ENCODE data around the gene PLAGL2. TPM values are rescaled to one million over a fixed set of nuclear protein-coding genes. Genes with fewer than 3 reads are reported as not detected.
"Not testable (repeated sequence)": the region's sequence is repeated elsewhere in the genome, so short reads cannot be mapped to it uniquely, and the experiment has no call there.

PLAGL2 gene
- total RNA-seq, 1 donor from 2014 or later: 11.9 TPM

DNA sequence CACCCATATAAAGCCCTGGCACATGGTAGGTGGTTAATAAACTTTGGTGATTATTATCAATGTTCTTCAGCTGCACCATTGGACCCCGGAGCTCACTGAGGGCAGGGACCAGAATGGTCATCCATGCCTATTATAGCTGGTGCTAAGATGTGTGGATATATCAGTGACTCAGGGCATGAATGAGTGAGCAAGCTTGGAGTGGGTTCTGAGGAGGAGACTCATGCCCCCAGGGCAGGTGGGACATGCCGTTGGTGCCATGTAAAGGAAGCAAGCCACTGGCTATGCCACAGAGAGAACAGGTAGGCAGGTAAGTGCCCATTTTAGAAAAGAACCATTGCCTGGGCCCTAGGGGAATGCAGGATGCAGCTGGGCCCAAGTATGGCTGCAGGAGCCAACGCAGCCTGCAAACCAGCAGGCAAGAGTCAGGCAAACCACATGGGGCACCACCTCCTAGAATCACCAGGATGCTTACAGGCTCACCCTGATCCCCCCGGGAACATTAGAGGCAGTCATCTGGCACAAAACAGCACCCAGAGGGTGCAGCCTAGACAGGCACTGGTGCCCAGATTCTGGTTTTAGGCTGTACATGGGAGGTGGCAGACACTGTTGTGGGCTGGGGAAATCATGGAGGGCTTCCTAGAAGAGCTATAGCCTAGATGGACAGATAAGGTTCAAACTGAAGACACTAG lies 23.5 kb downstream of the PLAGL2 start:
- DNase-seq (ENCODE audit: low spot score): no peak

DNA sequence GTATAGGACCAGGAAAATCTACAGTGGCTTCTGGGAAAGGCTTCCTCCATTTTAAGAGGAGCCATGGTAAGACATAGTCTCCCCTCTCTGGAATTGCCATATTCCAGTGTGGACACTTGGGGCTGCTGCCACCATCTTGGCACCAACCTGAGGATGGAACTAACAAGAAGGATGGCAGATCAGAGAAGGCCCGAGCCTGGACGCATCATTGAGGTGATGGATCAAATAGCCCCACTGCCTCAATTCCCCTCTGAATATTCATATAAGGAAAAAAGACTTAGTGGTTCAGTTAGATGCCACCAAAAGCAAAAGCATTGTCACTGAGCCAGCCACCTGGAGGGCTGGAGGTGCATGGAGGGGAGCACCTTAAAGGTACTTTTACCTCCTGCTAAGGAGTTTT lies 25.9 kb downstream of the PLAGL2 start:
- no peak for DNase-seq (ENCODE audit: low spot score)

DNA sequence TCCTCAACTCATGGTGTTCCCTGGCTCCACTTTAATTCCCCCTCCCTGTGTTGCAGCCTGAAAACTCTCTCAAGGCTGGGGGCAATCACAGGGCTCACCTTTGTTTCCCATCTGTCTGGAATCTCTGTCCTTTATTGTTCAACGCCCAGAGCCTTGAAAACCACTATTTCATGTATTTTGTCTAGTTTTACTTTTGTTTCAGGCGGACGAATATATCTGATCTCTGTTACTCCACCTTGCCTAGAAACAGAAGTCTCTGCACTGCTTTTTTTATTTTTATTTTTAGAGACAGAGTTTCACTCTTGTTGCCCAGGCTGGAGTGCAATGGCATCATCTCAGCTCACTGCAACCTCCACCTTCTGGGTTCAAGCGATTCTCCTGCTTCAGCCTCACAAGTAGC lies 27.6 kb downstream of the PLAGL2 start:
- no peak for DNase-seq (ENCODE audit: low spot score)

DNA sequence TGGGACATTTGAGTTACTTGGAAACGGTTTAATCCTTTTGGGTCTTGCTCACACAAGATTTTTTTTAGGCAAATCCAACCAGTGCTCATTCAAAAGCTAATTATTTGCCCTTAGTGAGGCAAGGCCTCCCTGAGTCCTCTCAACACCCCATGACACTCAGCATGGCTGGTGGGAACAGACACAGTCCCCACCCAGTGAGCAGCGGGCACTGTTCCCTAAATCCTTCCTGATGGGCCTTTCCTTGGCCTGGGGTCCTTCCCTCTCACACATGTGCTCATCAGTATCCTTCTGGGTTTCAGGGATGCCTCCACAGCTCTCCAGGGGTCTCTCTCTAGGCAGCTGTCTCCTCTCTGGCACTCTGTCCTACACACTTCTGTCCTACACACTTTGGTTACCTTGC lies 28.0 kb downstream of the PLAGL2 start:
- no peak for DNase-seq (ENCODE audit: low spot score)

DNA sequence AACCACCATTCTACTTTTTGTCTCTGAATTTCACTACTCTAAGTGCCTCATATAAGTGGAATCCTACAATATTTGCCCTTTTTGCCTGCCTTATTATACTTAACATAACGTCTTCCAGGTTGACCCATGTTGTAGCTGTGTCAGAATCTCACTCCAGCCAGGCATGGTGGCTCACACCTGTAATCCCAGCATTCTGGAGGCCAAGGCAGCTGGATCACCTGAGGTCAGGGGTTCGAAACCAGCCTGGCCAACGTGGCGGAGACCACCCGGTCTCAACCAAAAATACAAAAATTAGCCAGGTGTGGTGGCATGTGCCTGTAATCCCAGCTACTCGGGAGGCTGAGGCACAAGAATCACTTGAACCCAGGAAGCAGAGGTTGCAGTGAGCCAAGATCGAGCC lies 29.8 kb downstream of the PLAGL2 start:
- not testable (repeated sequence) for DNase-seq (ENCODE audit: low spot score)

DNA sequence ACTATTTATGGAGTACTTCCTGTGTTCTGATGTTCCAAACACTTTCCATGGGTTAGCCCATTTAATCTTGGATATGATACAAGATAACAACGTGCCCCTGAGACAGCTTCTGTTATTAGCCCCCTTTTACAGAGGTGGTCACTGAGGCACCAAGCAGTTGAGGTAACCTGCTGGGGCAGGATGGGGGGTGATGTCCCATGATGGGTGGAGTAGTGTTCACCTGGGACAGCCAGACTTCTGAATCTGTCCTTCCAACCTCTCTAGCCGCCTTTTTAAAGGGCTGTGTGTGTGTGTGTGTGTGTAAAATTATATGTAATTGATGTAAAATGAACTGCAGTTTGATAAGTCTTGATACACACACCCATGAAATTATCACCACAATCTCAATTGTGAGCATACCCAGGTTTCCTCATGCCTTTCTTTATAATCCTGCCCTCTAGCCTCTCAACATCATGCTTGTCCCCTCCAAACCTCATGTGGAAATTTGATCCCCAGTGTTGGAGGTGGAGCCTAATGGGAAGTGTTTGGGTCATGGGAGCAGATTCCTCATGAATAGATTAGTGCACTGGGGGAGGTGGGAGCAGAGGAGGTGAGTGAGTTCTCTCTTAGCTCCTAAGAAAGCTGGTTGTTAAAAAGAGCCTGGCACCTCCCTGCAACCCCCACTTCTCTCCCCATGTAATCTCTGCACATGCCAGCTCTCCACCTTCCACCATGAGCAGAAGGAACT lies 39.2 kb downstream of the PLAGL2 start:
- DNase-seq (ENCODE audit: low spot score): no peak

DNA sequence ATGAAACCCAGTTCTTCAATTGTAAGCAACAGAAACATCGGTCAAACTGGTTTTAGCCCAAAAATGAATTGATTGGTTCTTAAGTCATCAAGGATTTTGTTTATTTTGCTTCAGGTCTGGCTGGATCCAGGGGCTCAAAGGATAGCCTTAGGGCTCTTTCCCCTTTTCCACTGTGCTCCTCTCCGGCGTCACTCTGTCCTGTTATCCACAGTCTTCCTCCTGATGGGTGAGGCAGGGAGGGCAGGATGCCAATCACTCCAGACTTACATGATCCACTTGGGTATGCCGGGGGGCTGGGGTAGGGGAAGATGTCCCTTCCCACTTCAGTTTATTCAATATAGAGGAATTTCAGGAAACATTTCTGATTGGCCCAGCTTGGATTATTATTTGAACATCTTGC lies 40.0 kb downstream of the PLAGL2 start:
- no peak for DNase-seq (ENCODE audit: low spot score)

DNA sequence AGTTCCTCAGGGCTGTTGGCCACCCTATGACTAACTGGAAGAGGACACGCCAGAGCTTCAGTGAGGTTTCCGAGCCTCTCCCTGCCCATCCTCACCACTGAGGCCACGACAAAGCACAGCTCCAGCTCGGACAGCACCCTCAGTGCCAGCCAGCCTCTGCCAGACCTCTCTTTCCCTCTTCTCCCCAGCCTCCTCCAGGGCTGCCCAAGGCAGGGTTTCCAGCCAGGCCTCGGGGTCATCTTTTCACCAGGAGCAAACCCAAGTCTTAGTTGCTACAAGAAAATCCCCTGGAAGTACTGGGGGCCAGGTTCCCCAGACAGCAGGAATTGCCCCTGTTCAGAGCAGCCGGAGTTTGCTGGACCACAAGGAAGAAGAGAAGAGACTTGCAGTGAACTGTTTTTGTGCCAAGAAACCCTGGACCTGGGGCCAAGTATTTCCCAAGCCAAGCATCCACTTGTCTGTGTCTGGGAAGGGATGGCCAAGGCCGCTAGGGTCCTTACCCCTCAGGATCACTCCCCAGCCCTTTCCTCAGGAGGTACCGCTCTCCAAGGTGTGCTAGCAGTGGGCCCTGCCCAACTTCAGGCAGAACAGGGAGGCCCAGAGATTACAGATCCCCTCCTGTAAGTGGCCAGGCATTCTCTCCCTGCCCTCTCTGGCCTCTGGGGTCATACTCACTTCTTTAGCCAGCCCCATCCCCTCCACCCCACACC lies 41.6 kb downstream of the PLAGL2 start:
- DNase-seq (ENCODE audit: low spot score): no peak

DNA sequence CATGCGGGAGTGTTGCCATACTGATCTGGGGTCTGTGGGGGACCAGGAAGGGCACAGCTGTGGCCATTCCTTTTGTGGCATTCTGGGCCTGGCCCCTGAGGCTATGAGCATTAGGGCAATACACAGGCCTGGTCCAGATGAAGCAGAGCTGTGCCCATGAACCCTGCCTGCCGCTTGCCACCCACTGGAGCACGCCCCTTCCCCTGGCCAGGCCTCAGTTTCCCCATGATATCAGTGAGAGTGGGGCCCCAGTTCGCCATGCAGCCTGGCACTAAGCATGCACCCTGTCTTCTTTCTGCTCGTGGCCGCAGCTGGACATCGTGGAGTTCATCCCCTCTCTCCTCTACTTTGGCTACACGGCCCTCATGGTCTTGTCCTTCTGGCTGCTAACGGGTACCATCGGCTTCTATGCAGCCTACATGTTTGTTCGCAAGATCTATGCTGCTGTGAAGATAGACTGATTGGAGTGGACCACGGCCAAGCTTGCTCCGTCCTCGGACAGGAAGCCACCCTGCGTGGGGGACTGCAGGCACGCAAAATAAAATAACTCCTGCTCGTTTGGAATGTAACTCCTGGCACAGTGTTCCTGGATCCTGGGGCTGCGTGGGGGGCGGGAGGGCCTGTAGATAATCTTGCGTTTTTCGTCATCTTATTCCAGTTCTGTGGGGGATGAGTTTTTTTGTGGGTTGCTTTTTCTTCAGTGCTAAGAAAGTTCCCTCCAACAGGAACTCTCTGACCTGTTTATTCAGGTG lies 42.4 kb downstream of the PLAGL2 start:
- DNase-seq (ENCODE audit: low spot score): no peak

DNA sequence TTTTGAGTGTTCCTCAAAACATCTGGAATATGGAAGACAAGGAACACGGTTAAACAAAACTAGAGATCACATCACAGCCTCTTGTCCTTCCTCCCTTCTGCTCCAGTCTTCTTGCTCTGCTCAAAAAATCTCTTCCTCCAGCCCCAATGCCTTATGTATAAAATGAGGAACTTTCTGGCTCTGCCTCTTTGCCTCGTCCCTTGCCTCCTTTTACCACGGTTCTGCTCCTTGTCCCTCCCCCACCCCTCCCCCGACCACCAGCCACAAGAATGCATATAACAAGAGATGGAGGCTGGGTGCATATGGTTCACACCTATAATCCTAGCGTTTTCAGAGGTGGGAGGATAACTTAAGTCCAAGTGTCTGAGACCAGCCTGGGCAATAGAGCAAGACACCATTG lies 43.6 kb downstream of the PLAGL2 start:
- no peak for DNase-seq (ENCODE audit: low spot score)

DNA sequence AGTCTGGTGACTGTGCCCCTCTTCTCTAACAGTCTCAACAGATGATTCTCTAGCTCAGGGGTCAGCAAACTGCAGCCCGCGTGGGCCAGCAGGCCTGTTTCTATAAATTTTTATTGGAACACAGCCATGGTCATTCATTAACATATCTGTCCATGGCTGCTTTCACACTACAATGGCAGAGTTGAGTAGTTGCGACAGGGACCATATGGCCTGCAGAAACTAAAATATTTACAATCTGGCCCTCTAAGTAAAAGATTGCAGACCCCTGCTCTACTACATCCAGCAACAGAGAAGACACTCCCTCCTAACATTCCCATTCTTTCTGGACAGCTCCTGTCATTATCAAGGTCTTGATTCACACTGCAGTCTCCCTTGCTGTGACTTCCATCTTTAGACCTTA lies 45.2 kb downstream of the PLAGL2 start:
- no peak for DNase-seq (ENCODE audit: low spot score)

DNA sequence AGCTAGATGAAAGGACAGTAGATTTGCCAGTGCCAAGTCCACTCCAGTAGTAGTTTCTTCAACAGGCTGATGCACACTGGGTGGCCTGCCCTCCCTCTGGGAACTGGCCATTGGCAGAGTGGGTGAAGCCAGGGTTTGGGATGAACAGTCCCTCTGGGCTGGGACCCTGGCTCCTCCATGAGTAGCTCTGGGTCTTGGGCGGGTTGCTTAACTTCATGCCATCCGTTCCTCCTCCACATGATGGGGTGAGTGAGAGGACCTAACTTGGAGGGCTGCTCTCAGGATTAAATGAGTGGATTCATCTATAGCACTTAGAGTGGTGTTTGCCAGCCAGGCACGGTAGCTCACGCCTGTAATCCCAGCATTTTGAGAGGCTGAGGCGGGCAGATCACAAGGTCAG lies 47.2 kb downstream of the PLAGL2 start:
- no peak for DNase-seq (ENCODE audit: low spot score)

DNA sequence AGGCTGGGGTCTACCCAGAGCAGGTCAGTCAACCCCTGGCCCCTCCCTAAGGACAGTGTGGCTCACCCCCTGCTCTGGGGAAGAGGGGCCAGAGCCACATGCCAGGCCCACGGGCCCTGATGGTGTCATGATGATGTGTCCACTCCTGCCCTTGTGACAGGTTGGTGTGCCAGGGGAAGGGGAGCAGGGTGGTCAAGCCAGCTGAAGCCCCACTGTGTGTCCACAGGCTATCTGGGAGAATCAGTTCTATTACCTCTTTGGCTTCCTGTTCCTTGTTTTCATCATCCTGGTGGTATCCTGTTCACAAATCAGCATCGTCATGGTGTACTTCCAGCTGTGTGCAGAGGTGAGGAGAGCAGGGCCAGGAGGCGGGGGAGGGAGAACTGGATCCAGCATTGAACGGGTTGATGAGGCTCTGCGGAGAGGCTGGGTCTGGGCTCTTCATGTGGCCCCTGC lies 47.7 kb downstream of the PLAGL2 start:
- no peak for DNase-seq (ENCODE audit: low spot score)

DNA sequence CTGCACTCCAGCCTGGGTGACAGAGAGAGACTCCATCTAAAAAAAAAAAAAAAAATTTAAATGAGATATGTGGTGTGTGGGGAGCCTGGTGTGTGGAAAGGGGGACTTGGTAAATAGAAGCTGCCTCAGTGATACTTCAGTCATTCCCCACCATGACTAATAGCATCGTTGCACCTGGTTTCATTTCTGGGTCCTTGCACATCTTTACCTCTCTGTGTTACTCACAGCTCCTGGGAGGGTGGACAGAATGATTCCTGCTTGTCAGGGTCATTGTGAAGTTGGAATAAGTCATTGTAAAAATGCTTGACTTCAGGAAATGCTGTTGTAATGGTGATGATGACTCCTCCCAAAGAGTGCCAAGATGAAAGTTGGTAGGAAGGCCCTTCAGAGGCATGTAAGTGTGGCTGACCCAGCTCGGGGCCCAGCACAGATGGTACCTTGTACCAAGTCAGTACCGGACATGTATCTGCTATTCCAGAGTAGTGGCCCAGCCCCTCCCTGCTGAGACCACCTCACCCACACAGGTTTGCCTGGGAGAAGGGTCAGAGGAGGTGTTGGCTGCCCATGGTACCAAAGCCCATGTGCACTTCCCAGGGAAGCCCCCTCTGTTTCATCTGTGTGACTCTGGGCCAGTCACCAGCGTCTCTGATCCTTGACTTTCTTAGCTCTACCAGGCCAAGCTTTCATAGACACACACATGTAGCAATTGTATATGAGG lies 48.4 kb downstream of the PLAGL2 start:
- no peak for DNase-seq (ENCODE audit: low spot score)

DNA sequence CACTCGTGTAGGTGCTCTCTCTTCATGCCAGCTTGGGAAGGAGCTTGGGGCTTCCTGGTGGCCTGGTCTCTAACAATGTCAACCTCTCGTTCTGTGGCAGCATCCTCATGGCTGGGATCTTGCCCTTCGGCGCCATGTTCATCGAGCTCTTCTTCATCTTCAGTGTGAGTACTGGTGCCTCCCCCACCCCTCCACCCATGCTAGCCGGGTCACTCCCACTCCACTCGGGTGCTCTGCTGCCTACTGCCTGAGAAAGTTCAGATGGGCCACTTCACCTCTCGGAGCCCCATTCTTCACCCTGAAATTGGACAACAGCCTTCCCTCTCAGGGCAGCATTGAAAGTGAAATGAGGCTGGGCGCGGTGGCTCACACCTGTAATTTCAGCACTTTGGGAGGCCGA lies 49.2 kb downstream of the PLAGL2 start:
- DNase-seq (ENCODE audit: low spot score): no peak

DNA sequence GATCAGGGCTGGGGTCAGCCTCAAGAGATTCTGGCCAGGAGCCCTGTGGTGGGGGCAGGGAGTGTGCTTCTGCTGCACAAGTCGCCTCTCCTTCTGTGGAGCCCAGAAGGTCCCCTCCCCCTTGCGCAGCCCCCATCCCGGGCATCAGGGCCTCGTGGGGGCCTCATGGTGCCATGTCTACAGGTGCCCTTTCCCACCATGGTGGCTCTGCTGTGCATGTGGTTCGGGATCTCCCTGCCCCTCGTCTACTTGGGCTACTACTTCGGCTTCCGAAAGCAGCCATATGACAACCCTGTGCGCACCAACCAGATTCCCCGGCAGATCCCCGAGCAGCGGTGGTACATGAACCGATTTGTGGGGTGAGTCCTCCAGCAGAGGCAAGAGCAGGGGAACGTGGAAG lies 49.9 kb downstream of the PLAGL2 start:
- DNase-seq (ENCODE audit: low spot score): no peak

DNA sequence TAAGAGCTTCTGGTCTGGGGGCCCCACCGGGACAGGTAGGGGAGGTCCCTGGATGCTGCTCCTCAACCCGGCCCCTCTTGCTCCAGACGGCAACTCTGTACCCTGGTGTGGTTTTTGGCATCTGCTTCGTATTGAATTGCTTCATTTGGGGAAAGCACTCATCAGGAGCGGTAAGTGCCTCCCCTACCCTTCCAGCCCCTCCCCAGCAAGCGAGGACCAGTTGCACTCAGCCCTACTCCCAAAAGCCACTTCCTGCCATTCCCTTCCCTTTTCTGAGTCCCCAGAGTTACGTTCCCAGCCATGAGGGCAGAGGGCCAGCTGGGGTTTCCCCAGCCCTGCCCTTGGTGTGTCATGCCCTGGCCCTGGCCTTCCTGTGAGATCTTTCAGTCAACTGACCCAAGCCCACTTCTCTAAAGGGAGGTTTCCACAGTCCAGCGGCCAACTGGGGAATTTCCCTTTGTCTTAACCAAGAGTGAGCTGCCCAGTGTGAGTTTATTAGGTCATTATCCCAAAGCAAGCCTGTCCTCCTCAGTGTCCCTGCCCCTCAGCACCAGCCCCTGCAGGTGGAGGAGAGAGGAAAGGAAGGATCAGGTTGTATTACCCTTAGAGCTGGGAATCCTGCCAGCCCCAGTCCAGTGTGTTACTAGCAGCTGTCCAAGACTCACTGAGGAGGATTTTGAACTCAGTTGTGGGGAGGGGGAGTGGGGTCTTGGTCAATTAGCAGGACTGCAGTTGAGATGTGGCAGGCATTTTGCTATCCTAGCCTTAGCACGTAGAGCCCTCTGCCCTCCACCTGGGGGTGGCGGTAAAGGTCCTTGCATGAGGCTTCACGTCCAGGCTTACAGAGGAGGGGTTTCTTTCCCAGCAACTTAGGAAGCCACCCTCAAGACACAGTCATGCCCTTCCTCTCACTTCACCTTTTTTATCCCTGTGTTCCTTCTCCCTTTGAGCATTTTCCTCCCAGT lies 52.2 kb downstream of the PLAGL2 start:
- DNase-seq (ENCODE audit: low spot score): peak; percentile 67

DNA sequence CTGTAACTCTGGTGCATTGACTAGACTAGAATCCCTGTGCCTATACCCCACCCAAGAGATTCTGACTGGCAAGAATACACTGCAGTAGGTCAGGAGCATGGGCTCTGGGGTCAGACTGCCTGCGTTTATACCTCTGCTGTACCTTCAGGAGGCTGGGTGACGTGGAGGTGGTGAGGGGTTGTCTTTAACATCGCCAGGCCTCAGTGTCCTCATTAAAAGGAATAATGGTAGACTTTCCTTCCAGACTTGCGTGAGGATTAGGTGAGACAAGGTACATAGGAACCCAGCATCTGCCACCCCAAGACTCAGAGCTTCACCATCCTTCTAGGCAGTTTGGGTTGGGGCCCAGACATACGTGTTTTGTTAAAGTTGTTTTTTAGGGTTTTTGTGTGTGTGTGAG lies 53.8 kb downstream of the PLAGL2 start:
- DNase-seq (ENCODE audit: low spot score): no peak

DNA sequence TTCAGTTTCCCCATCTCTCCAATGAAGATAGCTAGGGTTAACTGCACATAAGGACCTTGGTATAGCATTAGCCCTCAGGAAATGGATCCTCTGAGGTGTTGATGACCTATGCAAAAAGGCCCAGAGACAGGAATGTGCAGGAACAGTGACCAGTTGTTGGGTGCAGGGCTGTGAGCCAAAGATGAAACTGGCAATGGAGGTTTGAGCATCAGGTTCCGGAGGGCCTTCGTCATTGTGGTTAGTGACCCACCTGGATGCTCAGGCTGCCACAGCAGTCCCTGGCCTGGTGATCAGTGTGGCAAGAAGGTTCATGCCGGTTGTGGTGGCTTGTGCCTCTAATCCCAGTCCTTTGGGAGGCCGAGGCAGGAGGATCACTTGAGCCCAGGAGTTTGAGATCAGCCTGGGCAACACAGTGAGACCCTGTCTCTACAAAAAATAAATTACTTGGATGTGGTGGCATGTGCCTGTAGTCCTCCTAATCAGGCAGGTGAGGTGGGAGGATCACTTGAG lies 54.3 kb downstream of the PLAGL2 start:
- DNase-seq (ENCODE audit: low spot score): no peak
